ENCODE measurements around the gene PCLO.

PCLO gene, protein sequence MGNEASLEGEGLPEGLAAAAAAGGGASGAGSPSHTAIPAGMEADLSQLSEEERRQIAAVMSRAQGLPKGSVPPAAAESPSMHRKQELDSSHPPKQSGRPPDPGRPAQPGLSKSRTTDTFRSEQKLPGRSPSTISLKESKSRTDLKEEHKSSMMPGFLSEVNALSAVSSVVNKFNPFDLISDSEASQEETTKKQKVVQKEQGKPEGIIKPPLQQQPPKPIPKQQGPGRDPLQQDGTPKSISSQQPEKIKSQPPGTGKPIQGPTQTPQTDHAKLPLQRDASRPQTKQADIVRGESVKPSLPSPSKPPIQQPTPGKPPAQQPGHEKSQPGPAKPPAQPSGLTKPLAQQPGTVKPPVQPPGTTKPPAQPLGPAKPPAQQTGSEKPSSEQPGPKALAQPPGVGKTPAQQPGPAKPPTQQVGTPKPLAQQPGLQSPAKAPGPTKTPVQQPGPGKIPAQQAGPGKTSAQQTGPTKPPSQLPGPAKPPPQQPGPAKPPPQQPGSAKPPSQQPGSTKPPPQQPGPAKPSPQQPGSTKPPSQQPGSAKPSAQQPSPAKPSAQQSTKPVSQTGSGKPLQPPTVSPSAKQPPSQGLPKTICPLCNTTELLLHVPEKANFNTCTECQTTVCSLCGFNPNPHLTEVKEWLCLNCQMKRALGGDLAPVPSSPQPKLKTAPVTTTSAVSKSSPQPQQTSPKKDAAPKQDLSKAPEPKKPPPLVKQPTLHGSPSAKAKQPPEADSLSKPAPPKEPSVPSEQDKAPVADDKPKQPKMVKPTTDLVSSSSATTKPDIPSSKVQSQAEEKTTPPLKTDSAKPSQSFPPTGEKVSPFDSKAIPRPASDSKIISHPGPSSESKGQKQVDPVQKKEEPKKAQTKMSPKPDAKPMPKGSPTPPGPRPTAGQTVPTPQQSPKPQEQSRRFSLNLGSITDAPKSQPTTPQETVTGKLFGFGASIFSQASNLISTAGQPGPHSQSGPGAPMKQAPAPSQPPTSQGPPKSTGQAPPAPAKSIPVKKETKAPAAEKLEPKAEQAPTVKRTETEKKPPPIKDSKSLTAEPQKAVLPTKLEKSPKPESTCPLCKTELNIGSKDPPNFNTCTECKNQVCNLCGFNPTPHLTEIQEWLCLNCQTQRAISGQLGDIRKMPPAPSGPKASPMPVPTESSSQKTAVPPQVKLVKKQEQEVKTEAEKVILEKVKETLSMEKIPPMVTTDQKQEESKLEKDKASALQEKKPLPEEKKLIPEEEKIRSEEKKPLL (N-terminal part only)

GRCh38 chr7:83162402-83163256, at the start of gene PCLO:
PCLO (minus strand) TSS chr7:83162884; CDS start chr7:83162592, 292 bp downstream.
- peak; percentile 98 to 99 (median 99) for DNase-seq

GRCh38 chr7:83211685-83212084, 49.0 kb upstream of the PCLO start:
- no peak for DNase-seq

DNA sequence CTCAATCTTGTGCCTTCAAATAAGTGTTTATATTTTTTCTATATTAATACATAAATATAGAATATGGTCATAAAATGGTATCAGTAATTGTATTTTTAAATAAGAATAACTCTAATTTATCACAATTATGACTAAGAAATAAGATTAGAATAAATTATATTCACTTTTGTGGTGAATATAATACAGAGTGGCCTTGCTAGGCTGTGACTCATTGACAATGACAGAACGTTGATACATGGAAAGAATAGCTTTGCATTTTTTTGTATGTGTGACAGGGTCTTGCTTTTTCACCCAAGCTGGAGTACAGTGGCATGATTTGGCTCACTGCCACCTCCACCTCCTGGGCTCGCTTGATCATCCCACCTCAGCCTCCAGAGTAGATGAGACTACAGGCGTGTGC, 47.8 kb upstream of the PCLO start:
- no peak for DNase-seq

DNA sequence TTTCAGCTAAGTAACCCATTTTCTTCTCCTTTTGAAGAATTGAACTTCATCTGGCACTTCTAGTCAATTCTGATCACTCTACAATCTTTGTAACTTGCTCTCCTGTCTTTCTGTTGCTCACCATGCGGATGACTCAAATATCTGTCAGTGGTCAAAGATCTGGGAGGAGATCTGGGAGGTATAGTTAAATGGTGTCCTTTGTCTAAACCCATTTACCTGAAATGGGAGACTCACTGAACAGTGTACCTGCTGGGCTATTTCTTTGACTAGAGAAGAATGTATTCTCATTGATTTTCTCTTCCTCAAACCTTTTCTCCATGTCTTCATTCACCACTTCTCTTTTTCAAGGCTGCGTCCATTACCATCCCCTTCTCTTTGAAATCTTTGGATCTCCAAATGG, 42.0 kb upstream of the PCLO start:
- no peak for DNase-seq

DNA sequence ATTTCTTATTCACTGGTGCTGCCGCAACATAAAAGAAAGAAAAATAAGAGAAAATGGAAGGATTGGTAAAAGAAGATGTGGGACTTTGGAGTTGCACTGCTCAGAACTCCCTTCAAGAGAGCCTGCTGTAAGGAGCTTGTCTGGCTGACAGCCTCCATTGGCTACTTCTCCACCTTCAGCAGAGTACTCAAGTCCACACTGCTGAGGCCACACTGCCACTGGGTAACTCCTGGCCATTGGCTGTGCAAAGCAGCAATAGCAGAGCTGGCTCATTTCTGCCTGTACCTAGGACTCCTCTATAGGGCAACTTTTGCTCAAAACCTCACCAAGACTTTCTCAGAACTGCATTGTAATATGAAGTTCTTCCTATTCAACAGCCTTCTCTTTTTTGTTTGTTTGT, 38.7 kb upstream of the PCLO start:
- DNase-seq, result no peak

- DNase-seq, result peak in 1 of 3 experiments; percentile 11
Measured at GRCh38 chr7:83190659-83191389, 28.1 kb upstream of the PCLO start.

GRCh38 chr7:83178796-83179195, 16.1 kb upstream of the PCLO start:
- DNase-seq, result no peak

GRCh38 chr7:83178066-83178465, 15.4 kb upstream of the PCLO start:
- DNase-seq, result no peak

- DNase-seq, result no peak
Measured at GRCh38 chr7:83173664-83174063, 11.0 kb upstream of the PCLO start.

DNA sequence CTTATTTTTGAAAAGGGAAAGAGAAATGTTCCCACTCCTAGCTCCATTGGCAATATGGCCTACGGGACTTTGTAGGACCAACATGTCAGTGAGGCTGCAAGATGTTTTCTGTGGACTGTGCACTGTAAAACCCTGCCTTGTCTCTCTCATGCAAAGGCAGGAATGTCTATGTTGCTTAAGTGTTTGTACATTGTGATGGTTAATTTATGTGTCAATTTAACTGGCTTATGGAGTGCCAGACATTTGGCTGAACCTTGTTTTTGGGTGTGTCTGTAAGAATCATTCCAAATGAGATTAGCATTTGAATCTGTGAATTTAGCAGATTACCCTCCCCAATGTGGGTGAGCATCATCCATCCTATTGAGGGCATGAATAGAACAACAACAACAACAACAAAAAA, 4.1 kb upstream of the PCLO start:
- DNase-seq, result no peak

DNA sequence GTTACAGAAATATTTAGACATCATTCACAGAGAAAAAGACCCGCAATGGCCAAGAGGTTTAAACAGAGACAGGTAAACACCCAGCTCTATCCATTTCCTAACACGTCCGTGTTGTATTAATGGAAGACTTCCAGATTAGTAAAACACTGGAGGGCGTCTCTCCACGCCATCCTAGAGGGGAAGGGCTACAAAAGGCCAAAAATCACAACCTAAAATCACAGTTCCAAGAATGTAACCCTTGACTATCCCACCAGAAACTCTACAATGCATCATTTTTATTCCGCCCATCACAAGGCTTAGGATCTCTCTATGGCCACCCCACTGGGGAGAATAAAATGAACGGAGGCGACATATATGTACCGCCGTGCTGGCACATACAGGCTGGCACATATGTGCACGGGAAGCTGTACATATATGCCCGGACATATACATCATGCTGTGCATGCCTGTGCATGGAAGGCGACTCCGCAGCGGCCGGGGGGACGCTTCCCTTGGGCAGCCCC, 734 bp downstream of the PCLO start:
- DNase-seq, result peak in 2 of 3 experiments; percentile 70 to 84

DNA sequence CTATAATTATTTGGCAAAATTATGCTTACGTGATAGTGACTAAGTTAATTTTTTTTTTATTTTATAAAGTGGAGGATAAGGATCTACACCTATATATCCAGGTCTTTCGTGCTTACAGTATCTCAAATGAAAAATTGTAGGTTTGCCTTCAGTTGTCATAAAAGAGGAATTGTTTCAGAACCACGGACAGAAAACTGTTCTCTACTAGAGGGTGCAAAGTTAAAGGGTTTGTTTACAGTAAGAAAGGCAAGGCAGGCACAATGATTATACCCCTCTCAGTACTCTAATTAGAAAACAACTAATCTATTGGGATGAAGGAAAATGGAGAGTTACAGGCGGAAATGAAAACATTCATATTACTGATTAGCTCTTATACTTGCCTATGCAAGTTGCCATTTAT, 1.5 kb downstream of the PCLO start:
- peak in 2 of 3 experiments; percentile 30 to 60 for DNase-seq

- DNase-seq, result no peak
Measured at GRCh38 chr7:83159731-83160130, 3.0 kb downstream of the PCLO start.

DNA sequence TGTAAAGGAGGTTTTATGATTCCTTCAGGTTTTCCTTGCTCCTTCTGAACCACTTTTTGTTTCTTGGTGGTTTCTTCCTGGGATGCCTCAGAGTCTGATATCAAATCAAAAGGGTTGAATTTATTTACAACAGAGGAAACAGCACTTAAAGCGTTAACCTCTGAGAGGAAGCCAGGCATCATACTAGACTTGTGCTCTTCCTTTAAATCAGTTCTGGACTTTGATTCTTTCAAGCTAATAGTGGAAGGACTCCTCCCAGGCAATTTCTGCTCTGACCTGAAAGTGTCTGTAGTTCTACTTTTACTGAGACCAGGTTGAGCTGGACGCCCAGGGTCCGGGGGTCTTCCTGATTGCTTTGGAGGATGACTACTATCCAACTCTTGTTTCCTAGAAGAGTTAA, 6.7 kb downstream of the PCLO start:
- DNase-seq, result no peak

DNA sequence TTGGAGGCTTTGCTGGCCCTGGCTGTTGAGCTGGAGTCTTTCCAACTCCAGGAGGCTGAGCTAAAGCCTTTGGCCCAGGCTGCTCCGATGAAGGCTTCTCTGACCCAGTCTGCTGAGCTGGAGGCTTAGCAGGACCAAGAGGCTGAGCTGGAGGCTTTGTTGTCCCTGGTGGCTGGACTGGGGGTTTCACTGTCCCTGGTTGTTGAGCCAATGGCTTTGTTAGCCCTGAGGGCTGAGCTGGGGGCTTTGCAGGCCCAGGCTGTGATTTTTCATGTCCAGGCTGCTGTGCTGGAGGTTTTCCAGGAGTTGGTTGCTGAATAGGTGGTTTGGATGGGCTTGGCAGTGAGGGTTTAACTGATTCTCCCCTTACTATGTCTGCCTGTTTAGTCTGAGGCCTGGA, 7.3 kb downstream of the PCLO start:
- DNase-seq, result no peak

- peak in 2 of 3 experiments; percentile 7 to 69 for DNase-seq
Measured at GRCh38 chr7:83153419-83153818, 9.3 kb downstream of the PCLO start.

DNA sequence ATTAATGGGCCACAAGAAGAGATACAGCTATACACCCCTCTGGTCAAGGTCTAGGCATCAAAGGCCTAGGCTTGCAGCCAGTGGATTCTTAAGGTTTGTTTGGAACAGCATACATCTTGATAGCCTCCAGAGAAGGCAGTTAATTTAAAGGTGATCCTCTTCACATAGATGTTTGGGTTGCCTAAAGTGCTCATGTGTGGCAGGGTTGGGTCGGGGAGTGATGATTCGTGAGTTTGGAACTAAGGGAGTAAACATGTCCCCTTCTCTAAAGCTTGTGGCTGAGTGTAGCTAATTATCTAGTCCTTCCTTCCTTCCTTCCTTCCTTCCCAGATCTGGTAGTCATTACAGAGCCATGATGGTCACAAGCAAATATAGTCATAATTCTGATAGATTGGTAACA, 12.4 kb downstream of the PCLO start:
- no peak for DNase-seq

GRCh38 chr7:83149466-83149865, 13.2 kb downstream of the PCLO start:
- no peak for DNase-seq

DNA sequence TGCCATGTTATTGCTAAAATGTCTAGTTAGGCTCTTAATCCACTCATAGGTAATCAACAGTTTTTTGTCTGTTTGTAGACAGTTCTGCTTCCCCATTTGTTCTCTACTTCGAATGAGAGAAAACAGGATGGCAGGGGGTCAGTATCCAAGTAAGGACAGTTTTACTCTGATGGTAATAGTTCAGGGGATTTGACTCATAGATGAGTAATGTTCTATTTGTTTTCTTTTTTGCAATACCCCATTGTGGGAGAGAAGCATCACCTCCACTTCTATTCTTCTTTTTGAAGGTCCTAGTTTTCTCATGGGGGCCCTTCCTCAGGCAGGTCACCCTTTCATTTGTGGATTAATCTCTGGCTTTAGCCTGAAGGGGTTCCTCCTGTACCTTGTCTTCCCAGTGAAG, 13.9 kb downstream of the PCLO start:
- no peak for DNase-seq

DNA sequence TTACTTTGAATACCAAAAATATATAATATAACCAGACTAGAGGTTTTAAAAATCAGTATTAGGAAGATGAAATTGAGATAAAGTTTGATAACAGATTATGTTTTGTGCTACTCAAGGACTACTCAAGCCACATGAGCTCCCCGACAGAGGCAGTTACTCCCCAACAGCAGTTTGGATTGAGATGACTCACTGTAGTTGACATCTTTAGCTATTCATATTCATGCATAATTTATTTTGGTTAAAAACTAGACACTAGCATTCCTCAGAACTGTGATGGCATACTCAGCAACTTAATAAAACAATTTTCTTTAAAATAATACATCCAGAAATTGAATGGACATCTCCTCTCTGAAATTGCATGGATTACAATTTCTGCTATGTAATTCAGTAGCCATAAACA, 19.6 kb downstream of the PCLO start:
- no peak for DNase-seq

- DNase-seq, result no peak
Measured at GRCh38 chr7:83142365-83142764, 20.3 kb downstream of the PCLO start.

Measured in NCI-H1417 (cell line).